CD14-positive monocyte (primary cell): ENCODE data around the gene SLC25A25. TPM values are rescaled to one million over a fixed set of nuclear protein-coding genes. Genes with fewer than 3 reads are reported as not detected.

Experiments
- DNase-seq, 3 donors: peaks; one replicate each; pipeline ENCODE4 v3.0.0-alpha.2; 2011 to 2022
- H2AFZ ChIP-seq: 2 replicates; pipeline ENCODE4 v1.6.0; 2012; ENCODE audit warnings: mild to moderate bottlenecking, low read depth, low read length, inconsistent platforms; ENCODE audit not compliant: insufficient read depth, poor library complexity, severe bottlenecking
- H3K27ac ChIP-seq, 2 donors: 1 replicate in 1 of 2; 2 replicates in 1 of 2; pipeline ENCODE4 v1.5.1; 2012 to 2013; ENCODE audit warnings: low read length in 2 of 2, control low read depth in 1 of 2, inconsistent platforms in 1 of 2, low read depth in 1 of 2, mild to moderate bottlenecking in 1 of 2
- H3K27me3 ChIP-seq, 2 donors: one replicate each; pipeline versions ENCODE4 v1.6.0 to v1.6.1; 2011 to 2013; ENCODE audit warnings: low read length in 2 of 2; ENCODE audit not compliant: control insufficient read depth in 2 of 2, insufficient read depth in 2 of 2
- H3K36me3 ChIP-seq, 2 donors: replicated peaks in 1 of 2; 1 replicate in 1 of 2; 2 replicates in 1 of 2; pipeline versions ENCODE4 v1.5.1 to v1.6.1; 2012 to 2013; ENCODE audit warnings: low read length in 2 of 2, control low read depth in 1 of 2, inconsistent platforms in 1 of 2, mild to moderate bottlenecking in 1 of 2; ENCODE audit not compliant: insufficient read depth in 2 of 2, control insufficient read depth in 1 of 2
- H3K4me1 ChIP-seq, 2 donors: 1 replicate in 1 of 2; 2 replicates in 1 of 2; pipeline versions ENCODE4 v1.5.1 to v1.6.1; 2012 to 2013; ENCODE audit warnings: low read length in 2 of 2, control low read depth in 1 of 2, inconsistent platforms in 1 of 2, mild to moderate bottlenecking in 1 of 2, moderate library complexity in 1 of 2; ENCODE audit not compliant: insufficient read depth in 2 of 2, control insufficient read depth in 1 of 2
- H3K4me2 ChIP-seq: replicated peaks from 2 replicates; pipeline ENCODE3; 2012; ENCODE audit warnings: low read length, moderate library complexity, mild to moderate bottlenecking; ENCODE audit not compliant: poor library complexity, severe bottlenecking; ENCODE audit errors: extremely low read depth
- H3K4me3 ChIP-seq, 3 experiments: fragments of 200-600 bp in 1 of 3; sonication (generic) in 1 of 3; replicated peaks in 1 of 3; 1 replicate in 2 of 3; 2 replicates in 1 of 3; pipeline ENCODE4 v1.5.1; 2011 to 2013; ENCODE audit warnings: low read length in 3 of 3, mild to moderate bottlenecking in 3 of 3, control low read depth in 2 of 3, low read depth in 2 of 3, inconsistent platforms in 1 of 3, moderate library complexity in 1 of 3
- H3K79me2 ChIP-seq: 2 replicates; pipeline ENCODE4 v1.6.0; 2012; ENCODE audit warnings: mild to moderate bottlenecking, control low read depth, inconsistent platforms, low read length, moderate library complexity; ENCODE audit not compliant: insufficient read depth
- H3K9ac ChIP-seq: 2 replicates; pipeline ENCODE4 v1.6.0; 2017; ENCODE audit warnings: low read length, mild to moderate bottlenecking; ENCODE audit not compliant: insufficient read depth, poor library complexity, severe bottlenecking
- H3K9me3 ChIP-seq, 2 donors: replicated peaks in 1 of 2; 1 replicate in 1 of 2; 2 replicates in 1 of 2; pipeline versions ENCODE4 v1.5.1 to v1.6.1; 2012 to 2013; ENCODE audit warnings: low read length in 2 of 2, control low read depth in 1 of 2; ENCODE audit not compliant: control insufficient read depth in 1 of 2, insufficient read depth in 1 of 2
- H4K20me1 ChIP-seq: 2 replicates; pipeline ENCODE4 v1.6.0; 2012; ENCODE audit warnings: mild to moderate bottlenecking, low read length, control low read depth, moderate library complexity; ENCODE audit not compliant: insufficient read depth
- H3K27ac Mint-ChIP-seq, 7 donors: one replicate each; pipeline ENCODE4 v1.8.0; 2020; ENCODE audit warnings: mild to moderate bottlenecking in 7 of 7, mixed read lengths in 7 of 7, moderate library complexity in 6 of 7, inconsistent platforms in 2 of 7
- H3K27me3 Mint-ChIP-seq, 3 donors: one replicate each; pipeline ENCODE4 v1.8.0; 2021 to 2022; ENCODE audit warnings: low read depth in 3 of 3, mild to moderate bottlenecking in 3 of 3, mixed read lengths in 3 of 3, moderate library complexity in 3 of 3, inconsistent platforms in 1 of 3
- H3K36me3 Mint-ChIP-seq, 2 donors: one replicate each; pipeline ENCODE4 v1.8.0; 2020; ENCODE audit warnings: mixed read lengths in 2 of 2, inconsistent platforms in 1 of 2, mild to moderate bottlenecking in 1 of 2
- H3K4me1 Mint-ChIP-seq: one replicate; pipeline ENCODE4 v1.8.0; 2020; ENCODE audit warnings: mild to moderate bottlenecking, mixed read lengths
- H3K4me3 Mint-ChIP-seq, 2 donors: one replicate each; pipeline ENCODE4 v1.8.0; 2020; ENCODE audit warnings: mild to moderate bottlenecking in 2 of 2, mixed read lengths in 2 of 2, moderate library complexity in 1 of 2
- H3K9me3 Mint-ChIP-seq, 7 donors: one replicate each; pipeline ENCODE4 v1.8.0; 2020 to 2022; ENCODE audit warnings: mixed read lengths in 7 of 7, mild to moderate bottlenecking in 6 of 7, moderate library complexity in 6 of 7, inconsistent platforms in 2 of 7
- CTCF ChIP-seq: fragments of 200-600 bp; IDR thresholded peaks from one replicate; pipeline ENCODE4 v1.8.0; 2022; ENCODE audit warnings: antibody characterized with exemption, mild to moderate bottlenecking
- WGBS: methylation state at CpG from one replicate; pipeline ENCODE4 v1.1.5; 2013; ENCODE audit warnings: missing lambda C conversion rate; ENCODE audit not compliant: insufficient coverage; 5-methylcytosine and 5-hydroxymethylcytosine counted together
- intact Hi-C, 2 donors: fragments of 100-400 bp; cut with micrococcal nuclease; formaldehyde crosslinking; loops; one replicate each; pipeline versions ENCODE4 v1.15.0 to v1.15.1; 2023
- polyA plus RNA-seq, 3 donors: library from polyadenylated mRNA; depleted of rRNA in 1 of 3; unstranded in 2 of 3; stranded (reverse) in 1 of 3; fragments of 300-500 nt in 2 of 3; fragments of >200 nt in 1 of 3; fragmentation: Illumina TruSeq in 2 of 3; gene quantifications; 1 replicate in 2 of 3; 2 replicates in 1 of 3; pipeline ENCODE4 v1.2.3, GENCODE V29; 2012 to 2021

Gene SLC25A25
- polyA plus RNA-seq, 3 donors, result 5.1 to 43.3 (median 6.3) TPM

- DNase-seq, result no peak
- Histone ChIP-seq H3K79me2 (no peaks in the 10 kb centered on the region), H3K27me3 (no peaks in the 10 kb centered on the region), H3K9ac (no peak within 1 kb of the TSS), H3K4me2 (no peak within 1 kb of the TSS), H2AFZ (no peak within 1 kb of the TSS), H3K27ac (no peak within 1 kb of the TSS), H3K4me1 (peaks cover 0 to under 1% of the 10 kb centered on the region in 2 donors), H4K20me1 (no peaks in the 10 kb centered on the region), H3K4me3 (no peak within 1 kb of the TSS), H3K36me3 (no peaks in the 10 kb centered on the region), H3K9me3 (no peaks in the 10 kb centered on the region)
- intact Hi-C loops, result no loop called here
- 87% methylated on average over 9 of the region's 9 CpGs for WGBS
- Mint-ChIP-seq H3K4me3 (no peak within 1 kb of the TSS), H3K9me3 (no peaks in the 10 kb centered on the region), H3K36me3 (no peaks in the 10 kb centered on the region), H3K27me3 (peaks cover 0 to 12% (median 3%) of the 10 kb centered on the region in 3 donors), H3K4me1 (peaks cover 2% of the 10 kb centered on the region), H3K27ac (no peak within 1 kb of the TSS)
- no peak for TF ChIP-seq CTCF
Measured at GRCh38 chr9:128149001-128149701, 81.1 kb downstream of the SLC25A25 start, which contains the start of gene LCN2. Gene LCN2, plus strand, starts transcription at chr9:128149453. Its CDS starts 73 bp downstream, at chr9:128149526.

GRCh38 chr9:128149951-128150593 is 82.0 kb downstream of the SLC25A25 start:
- TF ChIP-seq CTCF, result no peak
- no peak overlapping the region for H3K4me3 ChIP-seq
- H3K36me3 ChIP-seq, result no peaks in the 10 kb centered on the region
- 40% methylated on average over 6 of the region's 11 CpGs for WGBS
- Mint-ChIP-seq H3K27ac (no peak overlapping the region), H3K4me1 (no peaks in the 10 kb centered on the region), H3K9me3 (no peaks in the 10 kb centered on the region), H3K27me3 (peaks cover 0 to 12% (median 5%) of the 10 kb centered on the region in 3 donors), H3K36me3 (no peaks in the 10 kb centered on the region), H3K4me3 (no peak overlapping the region)
- no peaks in the 10 kb centered on the region for H3K9me3 ChIP-seq
- no peak overlapping the region for H2AFZ ChIP-seq
- DNase-seq, result no peak
- H3K27me3 ChIP-seq, result no peaks in the 10 kb centered on the region
- H3K4me1 ChIP-seq, result no peaks in the 10 kb centered on the region
- H4K20me1 ChIP-seq, result no peaks in the 10 kb centered on the region
- no peak overlapping the region for H3K27ac ChIP-seq
- no peaks in the 10 kb centered on the region for H3K79me2 ChIP-seq
- H3K4me2 ChIP-seq, result no peak overlapping the region
- H3K9ac ChIP-seq, result no peak overlapping the region
- intact Hi-C loops, result no loop called here
